ENCODE measurements around the gene APBA2.

APBA2 gene

DNA sequence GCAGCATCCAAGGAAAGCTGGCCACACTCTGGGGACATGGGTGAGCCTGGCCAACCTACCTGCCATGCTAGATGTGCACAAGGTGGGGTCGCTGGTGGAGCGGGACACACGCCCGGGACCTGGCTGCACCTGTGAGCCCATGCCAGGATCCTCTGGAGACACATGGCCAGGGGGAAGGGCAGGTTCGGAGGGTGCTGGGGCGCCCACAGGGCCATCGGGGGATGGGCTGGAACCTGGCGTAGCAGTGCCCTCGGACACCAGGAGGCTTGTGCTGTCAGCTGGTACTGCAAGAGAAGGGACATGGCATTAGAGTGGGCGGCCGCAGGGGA, 240.4 kb downstream of the APBA2 start:
- Histone ChIP-seq H3K4me1 (ENCODE audit: control insufficient read depth, insufficient read depth, low read length) (no peaks in the 10 kb centered on the region), H3K4me3 (ENCODE audit: low read depth, low read length) (no peak overlapping the region), H3K36me3 (ENCODE audit: control insufficient read depth in 2 of 2, insufficient read depth in 1 of 2, low read length in 2 of 2) (no peaks in the 10 kb centered on the region), H3K9me3 (ENCODE audit: control insufficient read depth, insufficient read depth, low read depth, low read length) (no peaks in the 10 kb centered on the region), H3K27ac (ENCODE audit: extremely low read depth, low read depth, low read length) (no peak overlapping the region)
- TF ChIP-seq MZF1 (tag by site-specific recombination; IDR thresholded peaks at IDR 0.05; ENCODE audit: borderline replicate concordance) (no peak), ZNF776 (tag by site-specific recombination; IDR thresholded peaks at IDR 0.05; ENCODE audit: borderline replicate concordance) (no peak), ZIC2 (tag by site-specific recombination; IDR thresholded peaks at IDR 0.05) (no peak), ZBTB17 (tag by site-specific recombination; IDR thresholded peaks at IDR 0.05) (no peak), ZNF747 (tag by site-specific recombination; IDR thresholded peaks at IDR 0.05) (no peak), ZNF239 (tag by site-specific recombination; IDR thresholded peaks at IDR 0.05) (no peak), ZNF626 (tag by site-specific recombination; IDR thresholded peaks at IDR 0.05) (no peak), ZNF302 (tag by site-specific recombination; IDR thresholded peaks at IDR 0.05; ENCODE audit: low read depth) (no peak), ZNF837 (tag by site-specific recombination; IDR thresholded peaks at IDR 0.05) (no peak), PRDM6 (tag by site-specific recombination; IDR thresholded peaks at IDR 0.05) (no peak), ZNF624 (tag by site-specific recombination; IDR thresholded peaks at IDR 0.05) (no peak), TCF7L2 (IDR thresholded peaks at IDR 0.05; ENCODE audit: borderline replicate concordance, low read depth, low read length) (no peak), ZNF169 (tag by site-specific recombination; IDR thresholded peaks at IDR 0.05) (no peak), YY2 (tag by site-specific recombination; IDR thresholded peaks at IDR 0.05) (no peak), ZNF416 (tag by site-specific recombination; IDR thresholded peaks at IDR 0.05) (no peak)
- POLR2A ChIA-PET, result no interaction called here
- CTCF ChIA-PET, result interaction anchor here (1.4 kb wide), 1 partner anchor 13 kb away, joined by 3 read pairs; no protein-coding TSS in a partner anchor

DNA sequence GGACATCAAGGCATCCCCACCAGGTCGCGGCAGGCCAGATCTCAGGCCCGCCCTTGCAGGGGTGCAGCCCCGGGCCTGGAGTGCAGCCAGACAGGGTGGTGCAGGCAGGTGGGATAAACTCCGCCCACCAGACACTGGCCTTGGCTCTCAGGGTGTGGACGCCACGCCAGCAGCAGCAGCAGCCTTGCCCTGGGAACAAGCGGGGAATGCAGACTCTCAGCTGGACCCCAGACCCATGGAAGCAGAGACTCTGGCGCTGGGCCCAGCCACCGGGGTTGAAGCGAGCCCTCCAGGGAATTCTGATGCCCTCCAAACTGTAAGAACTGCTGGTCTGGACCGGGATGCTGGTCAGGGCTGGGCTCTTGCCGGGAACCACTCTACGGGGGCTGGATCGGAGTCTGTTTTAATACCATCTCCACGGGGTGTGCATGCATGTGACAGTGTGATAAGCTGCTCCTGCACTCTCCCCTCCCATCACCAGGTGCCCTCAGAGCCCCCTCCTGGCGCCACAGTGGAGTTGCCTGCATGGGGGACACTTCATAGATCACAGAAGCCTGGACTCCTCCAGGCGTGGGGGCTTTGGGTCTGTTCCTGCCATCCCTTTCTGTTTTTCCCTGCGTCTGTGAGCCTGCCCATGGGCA, 241.2 kb downstream of the APBA2 start:
- Histone ChIP-seq H3K27ac (ENCODE audit: extremely low read depth, low read depth, low read length) (no peak overlapping the region), H3K9me3 (ENCODE audit: control insufficient read depth, insufficient read depth, low read depth, low read length) (no peaks in the 10 kb centered on the region), H3K36me3 (ENCODE audit: control insufficient read depth in 2 of 2, insufficient read depth in 1 of 2, low read length in 2 of 2) (no peaks in the 10 kb centered on the region), H3K4me1 (ENCODE audit: control insufficient read depth, insufficient read depth, low read length) (no peaks in the 10 kb centered on the region), H3K4me3 (ENCODE audit: low read depth, low read length) (no peak overlapping the region)
- TF ChIP-seq, protein P1, sequence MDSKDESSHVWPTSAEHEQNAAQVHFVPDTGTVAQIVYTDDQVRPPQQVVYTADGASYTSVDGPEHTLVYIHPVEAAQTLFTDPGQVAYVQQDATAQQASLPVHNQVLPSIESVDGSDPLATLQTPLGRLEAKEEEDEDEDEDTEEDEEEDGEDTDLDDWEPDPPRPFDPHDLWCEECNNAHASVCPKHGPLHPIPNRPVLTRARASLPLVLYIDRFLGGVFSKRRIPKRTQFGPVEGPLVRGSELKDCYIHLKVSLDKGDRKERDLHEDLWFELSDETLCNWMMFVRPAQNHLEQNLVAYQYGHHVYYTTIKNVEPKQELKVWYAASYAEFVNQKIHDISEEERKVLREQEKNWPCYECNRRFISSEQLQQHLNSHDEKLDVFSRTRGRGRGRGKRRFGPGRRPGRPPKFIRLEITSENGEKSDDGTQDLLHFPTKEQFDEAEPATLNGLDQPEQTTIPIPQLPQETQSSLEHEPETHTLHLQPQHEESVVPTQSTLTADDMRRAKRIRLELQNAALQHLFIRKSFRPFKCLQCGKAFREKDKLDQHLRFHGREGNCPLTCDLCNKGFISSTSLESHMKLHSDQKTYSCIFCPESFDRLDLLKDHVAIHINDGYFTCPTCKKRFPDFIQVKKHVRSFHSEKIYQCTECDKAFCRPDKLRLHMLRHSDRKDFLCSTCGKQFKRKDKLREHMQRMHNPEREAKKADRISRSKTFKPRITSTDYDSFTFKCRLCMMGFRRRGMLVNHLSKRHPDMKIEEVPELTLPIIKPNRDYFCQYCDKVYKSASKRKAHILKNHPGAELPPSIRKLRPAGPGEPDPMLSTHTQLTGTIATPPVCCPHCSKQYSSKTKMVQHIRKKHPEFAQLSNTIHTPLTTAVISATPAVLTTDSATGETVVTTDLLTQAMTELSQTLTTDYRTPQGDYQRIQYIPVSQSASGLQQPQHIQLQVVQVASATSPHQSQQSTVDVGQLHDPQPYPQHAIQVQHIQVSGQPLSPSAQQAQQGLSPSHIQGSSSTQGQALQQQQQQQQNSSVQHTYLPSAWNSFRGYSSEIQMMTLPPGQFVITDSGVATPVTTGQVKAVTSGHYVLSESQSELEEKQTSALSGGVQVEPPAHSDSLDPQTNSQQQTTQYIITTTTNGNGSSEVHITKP (tag by site-specific recombination; IDR thresholded peaks at IDR 0.05), result no peak
- TF ChIP-seq WT1 (tag by site-specific recombination; IDR thresholded peaks at IDR 0.05) (no peak), ZNF223 (tag by site-specific recombination; IDR thresholded peaks at IDR 0.05) (0 out of 2 replicates have a peak, but pooled peaks have one; percentile 59), ZIC2 (tag by site-specific recombination; IDR thresholded peaks at IDR 0.05) (peak; percentile 71), ZNF660 (tag by site-specific recombination; IDR thresholded peaks at IDR 0.05) (no peak), KLF17 (tag by site-specific recombination; IDR thresholded peaks at IDR 0.05) (no peak)
- TF ChIP-seq, protein P2, sequence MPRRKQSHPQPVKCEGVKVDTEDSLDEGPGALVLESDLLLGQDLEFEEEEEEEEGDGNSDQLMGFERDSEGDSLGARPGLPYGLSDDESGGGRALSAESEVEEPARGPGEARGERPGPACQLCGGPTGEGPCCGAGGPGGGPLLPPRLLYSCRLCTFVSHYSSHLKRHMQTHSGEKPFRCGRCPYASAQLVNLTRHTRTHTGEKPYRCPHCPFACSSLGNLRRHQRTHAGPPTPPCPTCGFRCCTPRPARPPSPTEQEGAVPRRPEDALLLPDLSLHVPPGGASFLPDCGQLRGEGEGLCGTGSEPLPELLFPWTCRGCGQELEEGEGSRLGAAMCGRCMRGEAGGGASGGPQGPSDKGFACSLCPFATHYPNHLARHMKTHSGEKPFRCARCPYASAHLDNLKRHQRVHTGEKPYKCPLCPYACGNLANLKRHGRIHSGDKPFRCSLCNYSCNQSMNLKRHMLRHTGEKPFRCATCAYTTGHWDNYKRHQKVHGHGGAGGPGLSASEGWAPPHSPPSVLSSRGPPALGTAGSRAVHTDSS (tag by site-specific recombination; IDR thresholded peaks at IDR 0.05), result no peak
- ChIA-PET CTCF (no interaction called here), POLR2A (no interaction called here)
